Hair follicle dermal papilla cell (primary cell): Measurements from ENCODE around the gene IPO13. TPM values are rescaled to one million over a fixed set of nuclear protein-coding genes. Genes with fewer than 3 reads are reported as not detected.

Source experiments
- total RNA-seq: library from RNA; depleted of rRNA; stranded (reverse); fragments of >200 nt; gene quantifications from 2 replicates; pipeline ENCODE4 v1.2.3, GENCODE V29; 2012

The IPO13 gene
- 26.4 and 28.3 TPM in 2 replicates for total RNA-seq

GRCh38 chr1:43946236-43947060 is at the start of gene IPO13:
TSS of gene IPO13 (plus strand) at chr1:43946950. CDS start at chr1:43947601, 651 bp downstream.

GRCh38 chr1:43933386-43934100 is 13.2 kb upstream of the IPO13 start, which contains the start of gene ARTN:
TSS of gene ARTN (plus strand) at chr1:43933801. CDS start at chr1:43935657, 1,856 bp downstream.

GRCh38 chr1:43969746-43970466 is 23.2 kb downstream of the IPO13 start, which contains the start of gene DPH2:
TSS of gene DPH2 (plus strand) at chr1:43970010. CDS start at chr1:43970176, 166 bp downstream.

GRCh38 chr1:43974443-43975248 is 27.9 kb downstream of the IPO13 start, which contains the start of gene ATP6V0B:
TSS of gene ATP6V0B (plus strand) at chr1:43974960. CDS start at chr1:43975041, 81 bp downstream.

GRCh38 chr1:43978551-43979260 is 32.0 kb downstream of the IPO13 start, which contains the start of gene B4GALT2:
TSS of gene B4GALT2 (plus strand) at chr1:43979210. CDS start at chr1:43981161, 1,951 bp downstream.

GRCh38 chr1:43991476-43992231 is 44.9 kb downstream of the IPO13 start, which contains the start of gene CCDC24:
TSS of gene CCDC24 (plus strand) at chr1:43991599. CDS start at chr1:43991879, 280 bp downstream.

Other genes starting within 250 kb of the IPO13 start
- 20.6 and 21.0 TPM in 2 replicates for gene ST3GAL3, start 239.4 kb upstream of the IPO13 start, total RNA-seq
- 1.9 and 2.1 TPM in 2 replicates for gene ARTN, start 13.1 kb upstream of the IPO13 start, total RNA-seq
- 22.5 and 24.2 TPM in 2 replicates for gene DPH2, start 23.1 kb downstream of the IPO13 start, total RNA-seq
- 55.5 and 62.8 TPM in 2 replicates for gene ATP6V0B, start 28.0 kb downstream of the IPO13 start, total RNA-seq
- 131 and 139 TPM in 2 replicates for gene B4GALT2, start 32.3 kb downstream of the IPO13 start, total RNA-seq
- gene CCDC24, start 44.6 kb downstream of the IPO13 start, total RNA-seq: 3.0 and 3.1 TPM in 2 replicates
- gene SLC6A9, start 84.5 kb downstream of the IPO13 start, total RNA-seq: 16.0 and 17.8 TPM in 2 replicates
- gene KLF17, start 171.9 kb downstream of the IPO13 start, total RNA-seq: 0.16 TPM in 1 of 2 replicates, not detected in the other
- not detected in 2 replicates for gene KLF18, start 194.7 kb downstream of the IPO13 start, total RNA-seq